Measurements from ENCODE around the gene ASB6. TPM values are rescaled to one million over a fixed set of nuclear protein-coding genes. Genes with fewer than 3 reads are reported as not detected.

The ASB6 gene
- total RNA-seq, 4 donors from 2014 or later: 21.8 to 54.2 (median 29.6) TPM

GRCh38 chr9:129587487-129588262 is 54.3 kb downstream of the ASB6 start:
- H3K4me3 ChIP-seq: no peak overlapping the region
- intact Hi-C loops (cut with DNase I; ENCODE audit: low total_unique reads): no loop called here
- 82 to 88% methylated on average over 16 to 23 of the region's 23 CpGs for WGBS, 2 donors (ENCODE audit: low coverage in 1 of 2)
- TF ChIP-seq EP300 (IDR thresholded peaks at IDR 0.05; ENCODE audit: low read depth) (no peak), CTCF (IDR thresholded peaks at IDR 0.05) (no peak), POLR2AphosphoS5 (IDR thresholded peaks at IDR 0.05) (no peak), POLR2A (IDR thresholded peaks at IDR 0.05) (no peak)
- no peak for DNase-seq
- H3K9me3 ChIP-seq: no peaks in the 10 kb centered on the region
- peaks cover 0 to 4% (median 1%) of the 10 kb centered on the region in 4 donors for H3K4me1 ChIP-seq
- in situ Hi-C loops (cut with MboI; ENCODE audit: low pct_ligation_motif_present in 1 of 4, low pct_unique_long_range_greater_than_20kb in 1 of 4, low sequenced_read_pairs in 3 of 4): no loop called here
- H3K27ac ChIP-seq: peak overlapping the region in 1 of 4 donors; percentile 17
- no peaks in the 10 kb centered on the region for H3K36me3 ChIP-seq
- H3K27me3 ChIP-seq: no peaks in the 10 kb centered on the region

DNA sequence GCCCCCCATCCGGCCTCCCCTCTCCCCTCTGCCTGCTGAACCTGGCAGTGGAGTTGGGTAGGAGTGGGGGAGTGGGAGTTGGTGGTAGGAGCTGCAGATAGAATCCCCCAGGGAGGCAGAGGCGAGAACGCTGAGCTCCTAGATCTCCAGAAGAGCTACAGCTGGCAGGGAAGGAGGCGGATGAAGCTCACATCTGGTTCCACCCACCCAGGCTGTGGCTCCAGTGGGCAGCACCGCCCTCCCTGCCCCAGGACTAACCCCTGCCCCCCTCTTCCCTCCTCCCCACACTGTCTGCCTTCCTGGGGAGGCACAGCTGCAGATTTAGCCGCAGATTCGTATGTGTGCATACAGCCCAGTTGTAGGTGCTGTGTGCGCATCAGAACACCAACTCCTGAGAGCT is 55.3 kb downstream of the ASB6 start:
- Histone ChIP-seq H3K27me3 (no peaks in the 10 kb centered on the region), H3K4me1 (peaks cover 0 to 4% (median 1%) of the 10 kb centered on the region in 4 donors), H3K4me3 (no peak overlapping the region), H3K27ac (no peak overlapping the region), H3K36me3 (no peaks in the 10 kb centered on the region), H3K9me3 (no peaks in the 10 kb centered on the region)
- in situ Hi-C loops (cut with MboI; ENCODE audit: low pct_ligation_motif_present in 1 of 4, low pct_unique_long_range_greater_than_20kb in 1 of 4, low sequenced_read_pairs in 3 of 4) (no loop called here), intact Hi-C loops (cut with DNase I; ENCODE audit: low total_unique reads) (no loop called here)
- WGBS, 2 donors (ENCODE audit: low coverage in 1 of 2): 87% methylated on average over 7 of the region's 8 CpGs; no CpG with 5 or more reads in 1 of the 2 donors
- TF ChIP-seq EP300 (IDR thresholded peaks at IDR 0.05; ENCODE audit: low read depth): no peak
- TF ChIP-seq POLR2A (IDR thresholded peaks at IDR 0.05): no peak
- no peak for TF ChIP-seq POLR2AphosphoS5 (IDR thresholded peaks at IDR 0.05)
- TF ChIP-seq CTCF (IDR thresholded peaks at IDR 0.05): no peak
- DNase-seq: no peak

GRCh38 chr9:129586245-129586644 is 55.7 kb downstream of the ASB6 start:
- TF ChIP-seq POLR2AphosphoS5 (IDR thresholded peaks at IDR 0.05): no peak
- TF ChIP-seq POLR2A (IDR thresholded peaks at IDR 0.05): no peak
- no peak for TF ChIP-seq CTCF (IDR thresholded peaks at IDR 0.05)
- TF ChIP-seq EP300 (IDR thresholded peaks at IDR 0.05; ENCODE audit: low read depth): no peak
- DNase-seq: no peak
- no peaks in the 10 kb centered on the region for H3K27me3 ChIP-seq
- 94 to 100% methylated on average over 1 of the region's 1 CpG for WGBS, 2 donors (ENCODE audit: low coverage in 1 of 2)
- no peak overlapping the region for H3K27ac ChIP-seq
- H3K36me3 ChIP-seq: no peaks in the 10 kb centered on the region
- H3K4me1 ChIP-seq: peaks cover 0 to 4% (median 1%) of the 10 kb centered on the region in 4 donors
- in situ Hi-C loops (cut with MboI; ENCODE audit: low pct_ligation_motif_present in 1 of 4, low pct_unique_long_range_greater_than_20kb in 1 of 4, low sequenced_read_pairs in 3 of 4): no loop called here
- no peak overlapping the region for H3K4me3 ChIP-seq
- no peaks in the 10 kb centered on the region for H3K9me3 ChIP-seq
- intact Hi-C loops (cut with DNase I; ENCODE audit: low total_unique reads): no loop called here

- in situ Hi-C loops (cut with MboI; ENCODE audit: low pct_ligation_motif_present in 1 of 4, low pct_unique_long_range_greater_than_20kb in 1 of 4, low sequenced_read_pairs in 3 of 4) (no loop called here), intact Hi-C loops (cut with DNase I; ENCODE audit: low total_unique reads) (no loop called here)
- H3K27me3 ChIP-seq: no peaks in the 10 kb centered on the region
- no peaks in the 10 kb centered on the region for H3K36me3 ChIP-seq
- no peaks in the 10 kb centered on the region for H3K9me3 ChIP-seq
- TF ChIP-seq POLR2A (IDR thresholded peaks at IDR 0.05): no peak
- TF ChIP-seq EP300 (IDR thresholded peaks at IDR 0.05; ENCODE audit: low read depth): no peak
- no peak for TF ChIP-seq CTCF (IDR thresholded peaks at IDR 0.05)
- no peak for TF ChIP-seq POLR2AphosphoS5 (IDR thresholded peaks at IDR 0.05)
- no peak overlapping the region for H3K4me3 ChIP-seq
- H3K27ac ChIP-seq: no peak overlapping the region
- DNase-seq: no peak
- H3K4me1 ChIP-seq: peaks cover 0 to 4% (median 1%) of the 10 kb centered on the region in 4 donors
- WGBS, 2 donors (ENCODE audit: low coverage in 1 of 2): 96% methylated on average over 1 of the region's 1 CpG; no CpG with 5 or more reads in 1 of the 2 donors
These were observed 56.6 kb downstream of the ASB6 start for GRCh38 chr9:129585352-129585751.

Other genes with a start within 250 kb of the ASB6 start
- not detected for gene C9orf50, start 21.1 kb downstream of the ASB6 start, total RNA-seq
- 10 to 100 TPM; 11.3 to 19.1 (median 14.3) TPM for gene NTMT1, start 16.0 kb downstream of the ASB6 start, total RNA-seq
- under 1 TPM in 1 of 4 donors, not detected in 3; 0.41 TPM for gene PRRX2, start 23.5 kb upstream of the ASB6 start, total RNA-seq
- 10 to 100 TPM in 1 of 4 donors, 1 to 10 TPM in 1, under 1 TPM in 2; 0.75 to 11.0 (median 2.2) TPM for gene PTGES, start 110.9 kb upstream of the ASB6 start, total RNA-seq
- 100 to 1,000 TPM in 1 of 4 donors, 10 to 100 TPM in 3; 49.0 to 105 (median 62.7) TPM for gene TOR1B, start 161.0 kb upstream of the ASB6 start, total RNA-seq
- gene TOR1A, start 182.0 kb upstream of the ASB6 start, total RNA-seq: 10 to 100 TPM in 3 of 4 donors, 1 to 10 TPM in 1; 6.2 to 47.0 (median 40.0) TPM
- 100 to 1,000 TPM in 1 of 4 donors, 10 to 100 TPM in 3; 43.6 to 263 (median 47.7) TPM for gene C9orf78, start 193.1 kb upstream of the ASB6 start, total RNA-seq
- gene USP20, start 193.3 kb upstream of the ASB6 start, total RNA-seq: 10 to 100 TPM; 18.3 to 40.0 (median 25.3) TPM

Measured in transverse colon (tissue), 4 donors.